ENCODE measurements around the gene CDC42EP3.

CDC42EP3 gene

GRCh38 chr2:37614061-37614738, 57.2 kb downstream of the CDC42EP3 start:
- no peak for DNase-seq

GRCh38 chr2:37612382-37612781, 59.1 kb downstream of the CDC42EP3 start:
- DNase-seq: no peak

- no peak for DNase-seq
Observed at GRCh38 chr2:37610638-37611289, 60.7 kb downstream of the CDC42EP3 start.

DNA sequence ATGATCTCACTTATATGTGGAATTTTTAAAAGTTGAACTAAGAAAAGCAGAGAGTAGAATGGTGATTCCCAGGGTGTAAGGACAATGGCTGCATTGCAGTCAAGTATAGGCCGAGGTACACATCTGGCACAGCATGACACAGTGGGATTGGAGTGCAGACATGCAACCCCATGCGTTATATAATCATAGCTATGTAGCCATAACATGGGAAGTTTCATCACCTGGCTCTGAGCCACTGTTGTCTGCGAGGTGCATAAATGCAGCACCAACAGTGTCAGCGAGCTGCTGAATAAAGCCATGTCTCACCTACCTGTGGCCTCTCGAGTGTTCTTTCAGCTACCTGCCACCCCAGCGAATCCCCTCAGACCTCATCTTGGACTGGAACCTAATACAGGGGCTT, 61.7 kb downstream of the CDC42EP3 start:
- no peak for DNase-seq

DNA sequence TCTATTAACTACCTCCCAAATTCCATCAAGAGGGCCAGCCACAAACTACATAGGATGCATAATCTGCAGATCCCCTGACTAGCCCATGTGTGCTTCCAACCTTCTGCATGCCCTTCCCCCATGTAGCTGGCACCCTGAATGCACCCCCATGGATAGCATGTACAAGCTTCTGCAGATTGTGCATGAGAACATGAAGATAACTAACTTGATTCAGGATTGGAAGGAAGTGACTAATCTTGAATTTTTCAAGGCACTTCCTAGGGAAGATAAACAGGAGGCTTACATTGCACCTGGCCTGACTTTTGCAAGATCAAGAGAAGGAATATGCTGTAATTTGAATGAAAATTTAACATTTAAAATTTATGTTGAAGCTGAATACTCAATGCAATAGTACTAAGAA, 66.7 kb downstream of the CDC42EP3 start:
- DNase-seq: no peak

- no peak for DNase-seq
Observed at GRCh38 chr2:37602702-37603101, 68.7 kb downstream of the CDC42EP3 start.

GRCh38 chr2:37602040-37602439, 69.4 kb downstream of the CDC42EP3 start:
- DNase-seq: no peak

GRCh38 chr2:37601569-37601968, 69.9 kb downstream of the CDC42EP3 start:
- no peak for DNase-seq

DNA sequence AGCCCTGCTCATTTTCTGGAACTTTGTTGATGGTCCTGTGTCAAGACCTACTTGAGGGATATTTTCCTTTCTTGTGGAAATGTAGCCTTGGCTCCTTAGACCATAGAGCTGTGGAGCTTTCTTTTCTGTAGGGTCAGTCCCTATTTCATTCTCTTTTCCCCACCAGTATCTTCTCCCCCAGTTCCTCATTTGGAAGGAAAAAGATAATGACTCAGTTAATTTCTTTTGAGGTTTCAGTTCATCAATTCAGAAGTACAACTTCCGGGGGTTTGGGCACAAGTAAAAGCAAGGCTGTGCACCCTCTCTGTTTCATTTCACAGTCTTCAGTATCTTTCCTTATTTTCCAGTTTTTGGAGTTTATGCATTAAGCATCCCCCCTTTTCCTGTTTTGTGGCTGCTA, 70.7 kb downstream of the CDC42EP3 start:
- DNase-seq: no peak

GRCh38 chr2:37599688-37600525, 71.5 kb downstream of the CDC42EP3 start:
- peak; percentile 87 for DNase-seq

DNA sequence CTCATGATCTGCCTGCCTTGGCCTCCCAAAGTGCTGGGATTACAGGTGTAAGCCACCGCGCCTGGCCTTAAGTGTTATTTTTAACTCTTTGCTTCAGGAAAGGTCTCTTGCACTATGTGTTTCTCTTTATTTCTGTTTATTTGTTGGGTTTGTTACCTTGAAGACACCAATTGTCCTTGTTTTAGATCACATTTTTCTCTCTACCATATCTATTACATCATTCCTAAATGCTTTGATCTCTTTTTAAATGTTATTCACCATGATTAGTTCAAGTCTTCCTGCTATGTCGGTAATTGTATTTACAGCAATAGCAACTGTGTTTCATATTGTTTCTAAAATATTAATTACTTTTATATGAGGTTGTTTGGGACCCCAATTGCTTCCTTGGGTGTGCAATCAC, 77.7 kb downstream of the CDC42EP3 start:
- no peak for DNase-seq

DNA sequence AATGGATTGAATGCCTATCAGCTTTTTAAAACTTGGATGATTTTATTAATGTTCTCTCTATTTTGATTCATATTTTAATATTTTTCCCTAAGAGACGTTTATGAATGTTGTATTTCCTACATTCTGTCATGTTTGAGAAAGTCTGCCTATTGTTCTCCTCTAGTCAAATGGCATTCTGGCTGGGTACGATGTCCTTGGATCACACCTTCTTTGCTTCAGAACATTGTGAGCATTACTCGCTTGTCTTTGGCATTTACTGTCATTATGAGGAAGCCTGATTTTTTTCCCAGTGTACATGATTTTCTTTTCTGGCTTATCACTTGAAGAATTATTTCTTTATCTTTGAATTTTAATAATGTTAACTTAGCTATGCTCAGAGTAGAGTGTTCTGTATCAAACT, 78.4 kb downstream of the CDC42EP3 start:
- no peak for DNase-seq
